Stimulated activated CD8-positive, alpha-beta memory T cell treated with anti-CD3 and anti-CD28 coated beads, Interleukin-7, amount 100 ng/mL, for 1 hour (primary cell): Measurements from ENCODE around the gene TMEM132D.

Experiments used
- DNase-seq, 2 donors: peaks; one replicate each; pipeline ENCODE4 v3.0.0-alpha.2; 2020; ENCODE audit warnings: low read depth in 2 of 2

The TMEM132D gene

DNA sequence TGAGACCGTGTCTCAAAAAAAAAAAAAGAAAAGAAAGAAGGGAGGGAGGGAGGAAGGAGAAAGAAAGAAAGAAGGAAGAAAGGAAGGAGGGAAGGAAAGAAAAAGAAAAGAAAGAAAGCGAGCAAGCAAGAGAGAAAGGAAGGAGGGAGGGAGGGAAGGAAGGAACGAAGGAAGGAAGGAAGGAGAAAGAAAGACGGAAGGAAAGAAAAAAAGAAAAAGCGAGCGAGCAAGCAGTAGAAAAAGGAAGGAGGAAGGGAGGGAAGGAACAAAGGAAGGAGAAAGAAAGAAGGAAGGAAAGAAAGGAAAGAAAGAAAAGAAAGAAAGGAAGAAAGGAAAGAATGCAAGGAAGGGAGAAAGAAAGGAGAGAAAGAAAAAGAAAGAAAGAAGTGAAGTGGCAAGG lies 546.6 kb downstream of the TMEM132D start:
- DNase-seq = no peak

DNA sequence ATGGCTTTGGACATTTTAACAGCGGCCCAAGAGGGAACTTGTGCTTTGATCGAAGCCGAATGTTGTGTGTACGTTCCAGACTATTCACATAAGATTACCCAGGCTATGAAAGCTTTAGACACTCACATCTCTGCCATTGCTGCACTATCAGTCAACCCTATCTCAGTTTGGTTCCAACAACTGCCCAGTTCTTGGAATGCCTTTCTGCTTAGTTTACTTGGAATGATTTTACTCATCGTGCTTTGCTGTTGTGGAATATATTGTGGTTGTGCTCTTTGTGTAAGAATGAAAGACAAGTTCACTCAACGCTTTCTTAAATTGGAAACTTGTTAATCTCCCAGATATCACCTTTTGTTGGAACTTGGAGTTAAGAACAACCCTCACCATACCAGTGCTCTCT lies 552.3 kb downstream of the TMEM132D start:
- DNase-seq = no peak

DNA sequence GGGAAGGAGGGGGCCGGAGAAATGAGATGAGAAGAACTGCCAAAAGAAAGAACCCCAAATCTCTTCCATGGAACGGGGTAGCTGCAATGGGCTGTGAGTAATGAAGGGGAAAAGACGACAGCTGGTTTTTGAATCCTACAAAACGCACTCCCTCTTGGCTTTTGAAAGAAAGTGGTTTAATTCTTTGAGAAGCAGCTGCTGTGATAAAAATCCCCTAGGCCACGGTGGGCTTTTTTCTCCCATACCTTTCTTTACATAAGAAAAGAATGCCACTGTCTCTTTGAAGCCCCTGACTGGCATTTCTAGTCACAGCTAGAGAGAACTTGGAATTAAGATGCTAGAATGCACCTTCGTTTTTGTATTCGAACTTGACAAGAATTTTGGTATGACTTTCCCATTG lies 564.5 kb downstream of the TMEM132D start:
- no peak for DNase-seq

DNA sequence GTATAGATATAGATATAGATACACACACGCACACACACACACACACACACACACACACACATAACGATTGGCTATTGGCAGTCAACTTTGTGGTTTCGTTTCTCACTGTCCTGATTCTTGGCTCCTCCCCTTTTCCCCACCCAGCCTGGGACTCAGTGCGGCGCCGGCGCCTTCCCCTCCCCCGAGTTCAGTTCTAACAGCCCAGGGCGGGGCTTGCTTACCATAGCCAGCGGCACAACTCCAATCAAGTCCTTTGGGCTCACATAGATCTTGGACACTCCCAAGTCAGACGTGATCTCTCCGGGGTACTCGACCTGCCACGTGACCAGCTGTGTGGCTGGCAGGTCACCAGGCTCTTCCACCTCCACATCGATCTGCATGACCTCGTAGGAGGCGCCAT lies 566.4 kb downstream of the TMEM132D start:
- DNase-seq = no peak

GRCh38 chr12:129335773-129336172 lies 568.1 kb downstream of the TMEM132D start:
- no peak for DNase-seq

GRCh38 chr12:129332286-129332685 lies 571.5 kb downstream of the TMEM132D start:
- no peak for DNase-seq

- no peak for DNase-seq
Observed at GRCh38 chr12:129331356-129332085, 572.3 kb downstream of the TMEM132D start.

DNA sequence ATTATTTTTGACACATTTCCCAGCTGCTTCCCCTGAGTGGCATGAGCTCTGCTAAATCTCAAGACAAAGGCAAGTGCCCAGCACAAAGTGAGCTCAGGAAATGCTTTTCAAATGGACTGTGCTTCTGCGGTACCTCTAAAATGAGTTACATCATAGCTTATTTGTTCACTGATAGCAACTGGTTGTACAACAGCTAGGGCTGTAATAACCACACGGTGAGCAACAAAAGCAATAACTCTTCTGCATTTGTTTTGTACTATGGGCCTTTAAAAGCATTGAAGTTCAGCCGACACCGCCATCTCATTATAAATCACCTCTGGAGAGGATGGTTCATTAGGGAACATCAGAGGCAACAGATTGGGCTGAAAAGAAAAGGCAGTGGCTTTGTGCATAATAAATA lies 575.6 kb downstream of the TMEM132D start:
- DNase-seq = no peak

- no peak for DNase-seq
Observed at GRCh38 chr12:129325566-129325965, 578.3 kb downstream of the TMEM132D start.

- no peak for DNase-seq
Observed at GRCh38 chr12:129312048-129312447, 591.8 kb downstream of the TMEM132D start.

DNA sequence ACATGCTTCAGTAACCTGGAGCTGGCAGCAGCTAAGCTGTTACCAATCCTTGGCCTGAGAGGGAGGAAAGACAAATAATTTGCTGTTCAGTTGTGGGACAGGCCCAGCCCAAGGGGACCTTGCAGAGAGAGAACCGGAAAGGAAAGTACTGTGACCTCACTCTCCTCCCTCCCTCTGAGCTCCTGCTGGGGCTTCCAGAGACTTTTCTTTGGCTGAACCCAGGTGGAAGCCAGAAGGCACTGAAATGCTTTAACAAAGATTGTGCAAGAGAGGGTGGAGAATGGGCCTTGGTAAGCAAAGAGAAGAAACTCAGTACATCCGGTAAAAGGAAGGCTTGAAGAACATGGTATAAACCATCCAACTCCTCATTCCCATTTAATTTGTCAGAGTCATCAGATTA lies 593.5 kb downstream of the TMEM132D start:
- DNase-seq = no peak

DNA sequence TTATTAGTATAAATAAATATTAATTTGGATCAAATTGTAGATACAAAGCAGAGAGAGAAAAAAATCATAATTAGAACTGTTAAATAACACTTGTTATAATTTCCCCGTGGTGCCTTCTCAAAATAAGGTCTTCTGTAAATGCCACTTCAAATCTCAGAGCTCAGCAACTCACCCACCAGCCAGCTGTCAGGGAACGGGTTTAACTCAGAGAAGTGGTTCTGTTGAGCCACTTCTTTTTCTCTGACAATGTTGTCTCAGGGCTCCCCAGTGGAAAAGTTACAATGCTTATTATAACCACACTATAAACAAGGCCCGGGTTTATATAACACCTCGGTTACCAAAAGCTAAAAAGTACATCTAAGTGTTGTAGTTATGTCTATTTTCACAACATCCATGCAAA lies 598.0 kb downstream of the TMEM132D start:
- no peak for DNase-seq

- DNase-seq = no peak
Observed at GRCh38 chr12:129304529-129304928, 599.3 kb downstream of the TMEM132D start.

GRCh38 chr12:129300011-129300410 lies 603.8 kb downstream of the TMEM132D start:
- no peak for DNase-seq

- no peak for DNase-seq
Observed at GRCh38 chr12:129298921-129299320, 604.9 kb downstream of the TMEM132D start.

DNA sequence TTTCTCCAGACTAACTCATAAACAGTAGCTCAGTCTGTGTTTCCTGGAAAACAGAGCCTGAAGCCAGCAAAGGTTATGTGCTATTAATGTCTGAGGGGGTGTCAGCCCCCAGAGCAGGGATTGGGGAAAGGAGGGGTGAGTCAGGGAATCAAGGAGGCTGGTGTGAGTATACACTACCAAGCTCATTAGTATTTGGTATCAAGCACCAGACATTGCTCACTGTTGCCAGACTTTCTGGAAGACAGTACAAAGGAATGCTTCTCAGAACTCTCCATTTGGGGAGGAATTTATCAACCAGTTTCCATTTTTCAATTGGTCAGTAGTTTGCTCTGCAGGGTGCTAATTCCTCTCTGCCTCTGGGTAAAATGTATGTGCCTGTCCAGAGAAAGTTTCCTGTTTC lies 607.2 kb downstream of the TMEM132D start:
- no peak for DNase-seq

GRCh38 chr12:129294868-129295267 lies 609.0 kb downstream of the TMEM132D start:
- DNase-seq = no peak

GRCh38 chr12:129279771-129280170 lies 624.1 kb downstream of the TMEM132D start:
- no peak for DNase-seq

GRCh38 chr12:129276361-129277060 lies 627.3 kb downstream of the TMEM132D start:
- DNase-seq = no peak

DNA sequence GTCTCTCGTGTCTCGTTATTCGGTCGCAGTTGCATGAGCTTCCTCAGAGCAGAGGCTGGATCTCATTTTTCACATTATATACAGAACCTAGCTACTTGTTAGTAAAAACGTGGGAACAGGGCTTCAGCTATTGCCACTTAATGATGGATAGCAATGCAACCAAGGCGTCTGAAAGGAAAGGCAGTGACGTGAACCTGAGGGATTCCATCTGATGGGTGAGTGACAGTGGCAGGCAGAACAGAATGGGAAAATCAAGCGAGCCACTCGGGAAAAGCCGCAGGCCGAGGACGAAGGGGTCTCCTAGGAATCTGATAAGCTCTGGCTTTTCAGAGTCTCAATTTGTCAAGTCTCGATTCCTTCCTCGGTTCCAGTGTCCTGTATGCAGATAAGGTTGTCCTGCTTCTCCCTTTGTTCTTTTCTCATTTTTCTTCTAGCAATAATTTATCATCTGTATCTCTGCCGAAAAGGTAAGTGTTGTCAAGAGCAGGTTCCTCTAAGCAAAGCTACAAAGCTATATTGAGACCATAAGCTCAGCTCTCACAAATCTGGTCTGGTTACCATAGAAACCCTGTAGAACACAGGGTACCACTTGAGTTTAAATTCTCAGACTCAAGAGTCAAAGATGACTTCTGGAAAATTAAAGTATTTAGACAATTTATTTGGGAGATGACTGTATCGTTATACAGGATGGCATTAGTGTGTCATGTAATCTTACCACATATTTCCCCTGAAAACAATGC lies 633.9 kb downstream of the TMEM132D start:
- no peak for DNase-seq

DNA sequence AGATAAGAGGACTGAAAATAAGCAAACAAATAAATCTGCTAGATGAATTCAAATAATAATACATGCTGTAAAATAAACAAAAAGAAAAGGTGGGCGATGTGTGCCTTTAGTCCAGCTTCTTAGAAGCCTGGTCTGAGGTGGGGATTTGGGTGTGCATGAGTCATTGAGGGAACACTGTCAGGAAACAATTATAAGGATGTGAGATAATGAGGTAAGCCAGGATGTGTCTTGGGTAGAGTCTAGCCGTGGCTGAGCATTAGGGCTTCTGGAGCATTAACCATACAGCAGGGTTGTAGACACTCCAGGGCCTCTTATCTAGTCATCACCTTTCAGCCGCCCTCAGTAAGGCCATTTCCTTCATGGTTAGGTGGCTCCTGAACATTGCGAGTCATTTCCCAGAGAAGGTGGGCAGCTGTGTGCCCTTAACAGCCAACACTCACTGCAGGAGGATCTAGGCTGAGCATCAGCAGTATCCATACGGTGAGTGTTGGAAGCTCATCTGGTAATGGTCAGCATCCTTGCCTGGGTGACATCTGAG lies 645.0 kb downstream of the TMEM132D start:
- DNase-seq = no peak

DNA sequence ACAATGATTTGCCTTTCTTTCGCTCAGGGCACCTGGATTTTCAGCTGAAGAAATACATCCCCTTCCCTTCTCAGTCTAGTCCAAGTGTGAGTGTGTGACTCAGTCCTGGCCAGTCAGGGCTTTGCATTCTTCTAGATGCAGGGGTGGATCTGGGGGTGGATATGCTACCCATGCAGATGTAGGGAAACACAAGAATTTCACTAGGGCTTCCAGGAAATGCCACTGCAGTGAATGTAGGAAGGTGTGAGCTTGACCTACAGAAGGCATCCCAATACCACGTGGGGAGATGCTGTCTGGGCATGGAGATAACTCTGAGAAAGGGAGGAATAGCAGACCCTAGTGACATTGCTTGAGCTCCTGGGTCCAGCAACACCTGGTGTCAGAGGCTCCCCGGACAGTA lies 646.3 kb downstream of the TMEM132D start:
- DNase-seq = no peak

DNA sequence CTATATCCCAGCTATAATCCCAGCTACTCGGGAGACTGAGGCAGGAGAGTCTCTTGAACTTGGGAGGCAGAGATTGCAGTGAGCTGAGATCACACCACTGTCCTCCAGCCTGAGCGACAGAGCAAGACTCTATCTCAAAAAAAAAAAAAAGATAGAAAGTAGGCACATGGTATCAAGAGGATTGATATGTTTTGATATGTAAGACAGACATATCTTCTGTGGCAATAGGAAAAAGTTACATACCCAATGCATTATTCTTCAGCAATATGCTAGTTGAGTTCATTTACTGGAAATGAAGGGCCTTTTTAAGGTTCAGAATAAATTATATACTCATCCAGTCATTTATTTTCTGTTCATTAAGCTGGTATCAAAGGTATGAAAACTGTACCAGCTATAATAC lies 657.2 kb downstream of the TMEM132D start:
- DNase-seq = no peak
